Body of pancreas (tissue), 4 donors: ENCODE results near the gene AKAP12. TPM values are rescaled to one million over a fixed set of nuclear protein-coding genes. Genes with fewer than 3 reads are reported as not detected.

Source experiments
- ATAC-seq: fragments of 150-250 bp; one replicate; pipeline ENCODE4 v1.9.1; 2016
- DNase-seq, 4 donors: peaks; one replicate each; pipeline ENCODE4 v3.0.0-alpha.2; 2019
- H3K27ac ChIP-seq, 4 donors: fragments of 200-600 bp; sonication (generic); 1 replicate in 3 of 4; 2 replicates in 1 of 4; pipeline versions ENCODE4 v1.5.1 to v1.6.1; 2016 to 2019; ENCODE audit warnings: mild to moderate bottlenecking in 1 of 4, mixed read lengths in 1 of 4, moderate library complexity in 1 of 4
- H3K27me3 ChIP-seq, 2 donors: fragments of 200-600 bp; sonication (generic); one replicate each; pipeline ENCODE4 v1.6.0; 2016; ENCODE audit warnings: mild to moderate bottlenecking in 1 of 2
- H3K36me3 ChIP-seq, 2 donors: fragments of 200-600 bp; sonication (generic); replicated peaks in 1 of 2; 2 replicates each; pipeline ENCODE4 v1.5.1; 2016; ENCODE audit warnings: low read depth in 2 of 2; ENCODE audit not compliant: insufficient read depth in 1 of 2
- H3K4me1 ChIP-seq: fragments of 200-600 bp; sonication (generic); one replicate; pipeline ENCODE4 v1.6.0; 2016
- H3K4me3 ChIP-seq, 2 donors: fragments of 200-600 bp; sonication (generic); 1 replicate in 1 of 2; 2 replicates in 1 of 2; pipeline ENCODE4 v1.5.1; 2016 to 2019
- H3K9me3 ChIP-seq, 3 donors: fragments of 200-600 bp; sonication (generic); 1 replicate in 2 of 3; 2 replicates in 1 of 3; pipeline ENCODE4 v1.5.1; 2016
- POLR2A ChIP-seq, 3 donors: fragments of 450-650 bp; IDR thresholded peaks; one replicate each; pipeline ENCODE4 v1.6.1; 2016; ENCODE audit warnings: antibody characterized with exemption in 3 of 3, mild to moderate bottlenecking in 2 of 3
- WGBS, 2 donors: methylation state at CpG; one replicate each; pipeline ENCODE4 v1.1.5; 2017; 5-methylcytosine and 5-hydroxymethylcytosine counted together
- intact Hi-C: fragments of 100-400 bp; cut with DNase I; formaldehyde crosslinking; loops from one replicate; pipeline ENCODE4 v1.15.1; 2023
- total RNA-seq, 2 donors: library from RNA; depleted of rRNA; stranded (reverse); fragments of >200 nt; gene quantifications; one replicate each; pipeline ENCODE4 v1.1.0, GENCODE V29; 2016
- TF ChIP-seq, protein P1 (sequence below), 7 experiments: fragments of 450-650 bp in 4 of 7; fragments of 200-600 bp in 3 of 7; sonication (generic) in 3 of 7; IDR thresholded peaks; one replicate each; pipeline ENCODE4 v1.5.1; 2016 to 2019; ENCODE audit warnings: antibody characterized with exemption in 7 of 7

The AKAP12 gene
- total RNA-seq, 2 donors from 2014 or later = 25.2 to 49.1 TPM

DNA sequence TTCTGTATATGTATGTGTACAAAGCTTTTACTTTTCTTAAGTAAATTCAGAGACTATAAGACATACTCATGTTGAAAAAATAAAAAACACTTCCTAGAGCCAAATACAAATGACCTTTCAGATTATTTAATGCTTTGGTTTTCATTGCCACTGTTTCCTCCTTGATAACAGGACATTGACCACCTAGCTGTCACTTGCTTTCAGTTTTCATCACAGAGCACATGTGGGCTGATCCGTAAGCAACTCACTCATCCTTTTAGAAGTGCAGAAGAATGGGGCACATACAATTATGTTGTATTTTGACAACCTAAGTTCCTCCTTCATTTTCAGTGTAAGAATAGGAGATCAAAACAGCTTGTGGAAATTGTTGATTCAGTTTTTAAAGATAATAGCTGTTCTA, 145.4 kb downstream of the AKAP12 start:
- TF ChIP-seq, protein P1, sequence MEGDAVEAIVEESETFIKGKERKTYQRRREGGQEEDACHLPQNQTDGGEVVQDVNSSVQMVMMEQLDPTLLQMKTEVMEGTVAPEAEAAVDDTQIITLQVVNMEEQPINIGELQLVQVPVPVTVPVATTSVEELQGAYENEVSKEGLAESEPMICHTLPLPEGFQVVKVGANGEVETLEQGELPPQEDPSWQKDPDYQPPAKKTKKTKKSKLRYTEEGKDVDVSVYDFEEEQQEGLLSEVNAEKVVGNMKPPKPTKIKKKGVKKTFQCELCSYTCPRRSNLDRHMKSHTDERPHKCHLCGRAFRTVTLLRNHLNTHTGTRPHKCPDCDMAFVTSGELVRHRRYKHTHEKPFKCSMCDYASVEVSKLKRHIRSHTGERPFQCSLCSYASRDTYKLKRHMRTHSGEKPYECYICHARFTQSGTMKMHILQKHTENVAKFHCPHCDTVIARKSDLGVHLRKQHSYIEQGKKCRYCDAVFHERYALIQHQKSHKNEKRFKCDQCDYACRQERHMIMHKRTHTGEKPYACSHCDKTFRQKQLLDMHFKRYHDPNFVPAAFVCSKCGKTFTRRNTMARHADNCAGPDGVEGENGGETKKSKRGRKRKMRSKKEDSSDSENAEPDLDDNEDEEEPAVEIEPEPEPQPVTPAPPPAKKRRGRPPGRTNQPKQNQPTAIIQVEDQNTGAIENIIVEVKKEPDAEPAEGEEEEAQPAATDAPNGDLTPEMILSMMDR (IDR thresholded peaks at IDR 0.05) = no peak
- no peak for TF ChIP-seq POLR2A (IDR thresholded peaks at IDR 0.05)
- Histone ChIP-seq H3K4me3 (no peak overlapping the region), H3K36me3 (no peaks in the 10 kb centered on the region), H3K27ac (no peak overlapping the region), H3K4me1 (peaks cover 16% of the 10 kb centered on the region), H3K27me3 (no peaks in the 10 kb centered on the region), H3K9me3 (no peaks in the 10 kb centered on the region)
- ATAC-seq (no peak), DNase-seq (no peak)
- intact Hi-C loops = no loop called here
- WGBS, 2 donors = 83 to 92% methylated on average over 1 of the region's 1 CpG

DNA sequence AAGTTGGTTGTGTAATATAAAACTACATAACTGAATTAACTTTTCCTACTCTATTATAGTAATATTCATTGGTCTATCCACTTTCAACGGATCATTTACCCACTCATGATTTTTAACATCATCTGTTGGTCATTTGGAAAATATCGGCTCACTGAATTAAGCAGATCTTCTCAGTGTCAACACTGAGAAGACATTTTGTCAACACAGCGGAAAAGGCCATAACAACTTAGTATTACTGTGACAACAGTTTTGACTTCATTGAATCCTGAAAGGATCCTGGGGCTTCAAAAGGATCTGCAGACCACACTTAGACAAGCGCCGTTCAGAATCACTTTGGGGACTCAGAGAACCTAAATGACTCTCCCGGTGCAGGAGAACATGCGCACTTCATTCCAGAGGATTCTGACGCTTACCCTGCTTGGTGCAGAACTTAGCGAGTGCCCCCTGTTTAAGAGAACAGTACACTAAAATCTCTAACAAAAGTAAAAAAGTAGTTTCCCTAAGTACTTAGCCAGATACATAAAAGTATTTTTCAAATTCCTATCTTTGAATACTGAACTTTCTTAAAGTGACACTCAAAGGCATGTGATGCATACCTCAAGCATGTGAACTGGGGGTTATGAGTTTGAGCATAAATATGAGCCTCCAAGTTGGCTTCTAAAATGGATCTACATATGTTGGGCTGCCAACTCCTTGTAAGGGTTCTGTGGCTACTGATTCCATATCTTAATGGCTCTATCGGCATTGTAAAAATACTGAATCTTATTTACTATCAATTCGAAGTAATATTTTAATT, 147.6 kb downstream of the AKAP12 start:
- no peak for ATAC-seq
- H3K27ac ChIP-seq = peak overlapping the region in 1 of 4 donors; percentile 97

DNA sequence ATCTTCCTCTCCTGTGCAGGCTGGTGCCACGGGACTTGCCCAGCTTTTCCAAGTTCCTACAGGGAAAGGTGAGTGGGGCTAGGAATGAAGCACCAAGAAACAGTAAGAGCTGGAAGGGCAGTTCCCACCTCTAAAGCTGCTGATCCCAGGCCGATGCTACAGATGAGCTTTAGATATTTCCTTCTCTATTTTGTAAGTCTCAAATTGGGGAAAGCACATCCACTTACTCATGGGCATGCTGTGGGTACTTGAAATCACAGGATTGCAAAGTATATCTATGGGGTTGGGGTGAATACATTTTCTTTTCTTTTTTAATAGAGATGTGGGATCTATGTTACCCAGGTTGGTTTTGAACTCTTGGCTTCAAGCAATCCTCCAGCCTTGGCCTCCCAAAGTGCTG, 148.5 kb downstream of the AKAP12 start:
- Histone ChIP-seq H3K27ac (peak overlapping the region in 1 of 4 donors; percentile 97), H3K9me3 (no peaks in the 10 kb centered on the region), H3K27me3 (no peaks in the 10 kb centered on the region), H3K4me1 (peaks cover 29% of the 10 kb centered on the region), H3K36me3 (no peaks in the 10 kb centered on the region), H3K4me3 (no peak overlapping the region)
- ATAC-seq (no peak), DNase-seq (no peak)
- 69 to 74% methylated on average over 2 of the region's 2 CpGs for WGBS, 2 donors
- intact Hi-C loops = no loop called here
- TF ChIP-seq, protein P1 (IDR thresholded peaks at IDR 0.05) = no peak
- TF ChIP-seq POLR2A (IDR thresholded peaks at IDR 0.05) = no peak

More for the DNA sequence above, 147.6 kb downstream of the AKAP12 start:
- 83 to 93% methylated on average over 11 of the region's 11 CpGs for WGBS, 2 donors
- no peak overlapping the region for H3K4me3 ChIP-seq
- intact Hi-C loops = no loop called here
- peaks cover 20% of the 10 kb centered on the region for H3K4me1 ChIP-seq
- no peaks in the 10 kb centered on the region for H3K36me3 ChIP-seq
- H3K9me3 ChIP-seq = no peaks in the 10 kb centered on the region
- no peak for DNase-seq
- no peaks in the 10 kb centered on the region for H3K27me3 ChIP-seq
- TF ChIP-seq, protein P1 (IDR thresholded peaks at IDR 0.05) = no peak
- no peak for TF ChIP-seq POLR2A (IDR thresholded peaks at IDR 0.05)

GRCh38 chr6:151388997-151389617, 149.3 kb downstream of the AKAP12 start:
- TF ChIP-seq, protein P1 (IDR thresholded peaks at IDR 0.05) = no peak
- TF ChIP-seq POLR2A (IDR thresholded peaks at IDR 0.05) = no peak
- Histone ChIP-seq H3K36me3 (no peaks in the 10 kb centered on the region), H3K27me3 (no peaks in the 10 kb centered on the region), H3K4me3 (peak overlapping the region; percentile 35 to 62), H3K27ac (peak overlapping the region; percentile 97 to 99 (median 98)), H3K4me1 (peaks cover 36% of the 10 kb centered on the region), H3K9me3 (no peaks in the 10 kb centered on the region)
- no peak for ATAC-seq
- WGBS, 2 donors = 20 to 21% methylated on average over 12 of the region's 12 CpGs
- DNase-seq = peak in 1 of 4 donors; percentile 19
- intact Hi-C loops = no loop called here
